Keratinocyte (primary cell): ENCODE measurements around the gene CCDC83. TPM values are rescaled to one million over a fixed set of nuclear protein-coding genes. Genes with fewer than 3 reads are reported as not detected.

Experiments used
- DNase-seq: peaks from one replicate; pipeline ENCODE4 v3.0.0-alpha.2; 2011; ENCODE audit warnings: low read depth, missing footprints, low spot score
- FAIRE-seq: peaks from 2 replicates; lab custom pipeline; 2011; peaks lifted over from hg19 to GRCh38; lab: Jason Lieb, UNC
- H2AFZ ChIP-seq: 2 replicates; pipeline ENCODE4 v1.6.0; 2012; ENCODE audit warnings: low read length, control low read depth, inconsistent platforms; ENCODE audit not compliant: control insufficient read depth
- H3K27ac ChIP-seq: 2 replicates; pipeline ENCODE4 v1.5.1; 2011; ENCODE audit warnings: low read length; ENCODE audit not compliant: control insufficient read depth, insufficient read depth
- H3K27me3 ChIP-seq: 3 replicates; pipeline ENCODE4 v1.6.0; 2011; ENCODE audit warnings: low read length; ENCODE audit not compliant: control insufficient read depth, insufficient read depth; ENCODE audit errors: extremely low read depth
- H3K36me3 ChIP-seq, 2 experiments: 2 replicates in 1 of 2; 3 replicates in 1 of 2; pipeline ENCODE4 v1.5.1; 2011; ENCODE audit warnings: low read length in 2 of 2, mild to moderate bottlenecking in 1 of 2; ENCODE audit not compliant: control insufficient read depth in 2 of 2, insufficient read depth in 2 of 2; ENCODE audit errors: extremely low read depth in 1 of 2
- H3K4me1 ChIP-seq: 3 replicates; pipeline ENCODE4 v1.5.1; 2011; ENCODE audit warnings: low read length; ENCODE audit not compliant: control insufficient read depth, insufficient read depth; ENCODE audit errors: extremely low read depth
- H3K4me2 ChIP-seq: 3 replicates; pipeline ENCODE4 v1.6.0; 2011; ENCODE audit warnings: low read depth, low read length; ENCODE audit not compliant: control insufficient read depth, insufficient read depth; ENCODE audit errors: extremely low read depth
- H3K4me3 ChIP-seq, 3 experiments: fragments of 200-600 bp in 1 of 3; sonication (generic) in 1 of 3; 2 replicates in 2 of 3; 3 replicates in 1 of 3; pipeline ENCODE4 v1.5.1; 2011 to 2016; ENCODE audit warnings: low read length in 3 of 3, mild to moderate bottlenecking in 3 of 3, control low read depth in 2 of 3, inconsistent platforms in 1 of 3, low read depth in 1 of 3, mixed read lengths in 1 of 3, mixed run types in 1 of 3, moderate library complexity in 1 of 3; ENCODE audit not compliant: control insufficient read depth in 2 of 3, insufficient read depth in 2 of 3; ENCODE audit errors: extremely low read depth in 1 of 3
- H3K79me2 ChIP-seq: 2 replicates; pipeline ENCODE4 v1.6.0; 2012; ENCODE audit warnings: low read length; ENCODE audit not compliant: control insufficient read depth, insufficient read depth
- H3K9ac ChIP-seq: 3 replicates; pipeline ENCODE4 v1.6.0; 2011; ENCODE audit warnings: low read length; ENCODE audit not compliant: control insufficient read depth, insufficient read depth; ENCODE audit errors: extremely low read depth
- H3K9me1 ChIP-seq: 3 replicates; pipeline ENCODE4 v1.6.0; 2011; ENCODE audit warnings: low read length; ENCODE audit not compliant: control insufficient read depth, insufficient read depth; ENCODE audit errors: extremely low read depth
- H3K9me3 ChIP-seq: 2 replicates; pipeline ENCODE4 v1.5.1; 2012; ENCODE audit warnings: low read depth, low read length; ENCODE audit not compliant: control insufficient read depth
- H4K20me1 ChIP-seq: 3 replicates; pipeline ENCODE4 v1.6.0; 2011; ENCODE audit warnings: low read length; ENCODE audit not compliant: control insufficient read depth, insufficient read depth; ENCODE audit errors: extremely low read depth
- CTCF ChIP-seq, 3 experiments: IDR thresholded peaks in 1 of 3; conservative IDR thresholded peaks in 1 of 3; optimal IDR thresholded peaks in 1 of 3; 2 replicates in 2 of 3; 3 replicates in 1 of 3; pipeline versions ENCODE3 to v1.5.1; 2011; ENCODE audit warnings: low read length in 3 of 3, mild to moderate bottlenecking in 3 of 3, moderate library complexity in 2 of 3, control low read depth in 1 of 3, inconsistent platforms in 1 of 3; ENCODE audit not compliant: insufficient read depth in 2 of 3; ENCODE audit errors: extremely low read depth in 1 of 3
- EZH2 ChIP-seq: IDR thresholded peaks from one replicate; pipeline ENCODE4 v1.6.1; 2012; ENCODE audit warnings: inconsistent platforms, mild to moderate bottlenecking, low read length, moderate library complexity
- dilution Hi-C: fragments of 300-500 bp; cut with MboI; formaldehyde crosslinking; loops from one replicate; pipeline ENCODE4 v1.7.0; 2020; ENCODE audit warnings: low sequenced_read_pairs; ENCODE audit not compliant: extremely low pct_ligation_motif_present
- polyA plus RNA-seq, 5 experiments: library from polyadenylated mRNA; depleted of rRNA in 3 of 5; stranded (reverse) in 3 of 5; stranded (forward) in 1 of 5; unstranded in 1 of 5; fragments of >200 nt; gene quantifications; 1 replicate in 1 of 5; 2 replicates in 3 of 5; 3 replicates in 1 of 5; pipeline versions ENCODE4 v1.2.1 to v1.2.3, GENCODE V29; 2011 to 2012; ENCODE audit warnings: missing spikeins in 2 of 5, low read depth in 1 of 5, low replicate concordance in 1 of 5

Gene CCDC83
- polyA plus RNA-seq, 1 donor (not counting 4 experiments of a cell fraction or from before 2014, with no cell fraction given): not detected

- FAIRE-seq: no peak
- no peak overlapping the region for H2AFZ ChIP-seq
- no peaks in the 10 kb centered on the region for H3K9me3 ChIP-seq
- no peaks in the 10 kb centered on the region for H3K79me2 ChIP-seq
- TF ChIP-seq CTCF (optimal IDR thresholded peaks at IDR 0.05 in 1 of 3, IDR thresholded peaks at IDR 0.05 in 1 of 3, conservative IDR thresholded peaks at IDR 0.05 in 1 of 3; ENCODE audit: extremely low read depth in 1 of 3, insufficient read depth in 2 of 3, low read length in 3 of 3) (no peak), EZH2 (no peak)
- H3K4me3 ChIP-seq: no peak overlapping the region
- dilution Hi-C loops: no loop called here
- no peaks in the 10 kb centered on the region for H3K36me3 ChIP-seq
- H3K27ac ChIP-seq: no peak overlapping the region
- H3K9ac ChIP-seq: no peak overlapping the region
- no peaks in the 10 kb centered on the region for H3K9me1 ChIP-seq
- no peaks in the 10 kb centered on the region for H4K20me1 ChIP-seq
- H3K27me3 ChIP-seq: no peaks in the 10 kb centered on the region
- DNase-seq: no peak
- no peak overlapping the region for H3K4me2 ChIP-seq
- no peaks in the 10 kb centered on the region for H3K4me1 ChIP-seq
Measured at GRCh38 chr11:85930879-85931366, 75.7 kb downstream of the CCDC83 start.

GRCh38 chr11:85934596-85935169 is 79.5 kb downstream of the CCDC83 start:
- no peaks in the 10 kb centered on the region for H3K79me2 ChIP-seq
- peak overlapping the region; percentile 20 for H2AFZ ChIP-seq
- no peak overlapping the region for H3K27ac ChIP-seq
- TF ChIP-seq CTCF (optimal IDR thresholded peaks at IDR 0.05 in 1 of 3, IDR thresholded peaks at IDR 0.05 in 1 of 3, conservative IDR thresholded peaks at IDR 0.05 in 1 of 3; ENCODE audit: extremely low read depth in 1 of 3, insufficient read depth in 2 of 3, low read length in 3 of 3) (no peak), EZH2 (peak; percentile 35)
- no peak overlapping the region for H3K4me3 ChIP-seq
- no peak overlapping the region for H3K9ac ChIP-seq
- FAIRE-seq (no peak), DNase-seq (no peak)
- H3K9me3 ChIP-seq: no peaks in the 10 kb centered on the region
- H3K27me3 ChIP-seq: no peaks in the 10 kb centered on the region
- dilution Hi-C loops: no loop called here
- H4K20me1 ChIP-seq: no peaks in the 10 kb centered on the region
- no peak overlapping the region for H3K4me2 ChIP-seq
- H3K36me3 ChIP-seq: no peaks in the 10 kb centered on the region
- H3K4me1 ChIP-seq: no peaks in the 10 kb centered on the region
- no peaks in the 10 kb centered on the region for H3K9me1 ChIP-seq
